Fibroblast of villous mesenchyme (primary cell): ENCODE results near the gene TIAM1. TPM values are rescaled to one million over a fixed set of nuclear protein-coding genes. Genes with fewer than 3 reads are reported as not detected.

Source experiments
- DNase-seq: peaks from one replicate; pipeline ENCODE4 v3.0.0-alpha.2; 2010; ENCODE audit warnings: low read depth
- H3K4me3 ChIP-seq: 2 replicates; pipeline ENCODE4 v1.5.1; 2011; ENCODE audit warnings: low read depth, mild to moderate bottlenecking, low read length
- total RNA-seq: library from RNA; depleted of rRNA; stranded (reverse); fragments of >200 nt; gene quantifications from 2 replicates; pipeline ENCODE4 v1.2.3, GENCODE V29; 2012
- TF ChIP-seq, protein P1 (sequence below): IDR thresholded peaks from 2 replicates; pipeline ENCODE4 v1.5.1; 2012; ENCODE audit warnings: low read depth, mild to moderate bottlenecking, low read length; ENCODE audit not compliant: insufficient read depth

The TIAM1 gene
- total RNA-seq, 1 donor: 0.43 TPM

DNA sequence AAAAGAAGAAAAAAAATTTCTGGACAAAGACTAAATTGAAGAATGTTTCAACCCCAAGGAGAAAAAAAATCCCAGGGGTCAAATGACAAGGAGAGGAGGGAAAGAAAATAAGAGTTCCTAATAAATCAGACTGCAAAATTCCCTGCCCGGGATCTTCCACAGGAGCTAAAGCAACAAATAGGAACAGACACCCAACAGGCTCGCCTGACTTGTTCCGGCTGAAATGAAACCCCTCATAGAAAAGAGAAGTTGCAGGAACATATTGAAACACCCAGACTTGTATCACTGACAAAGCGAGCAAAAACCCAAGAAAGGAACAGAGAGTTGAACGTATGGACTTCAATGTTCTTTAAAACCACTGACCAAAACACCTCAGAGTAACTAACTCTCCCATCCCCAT is 123.0 kb downstream of the TIAM1 start:
- DNase-seq: no peak
- TF ChIP-seq, protein P1, sequence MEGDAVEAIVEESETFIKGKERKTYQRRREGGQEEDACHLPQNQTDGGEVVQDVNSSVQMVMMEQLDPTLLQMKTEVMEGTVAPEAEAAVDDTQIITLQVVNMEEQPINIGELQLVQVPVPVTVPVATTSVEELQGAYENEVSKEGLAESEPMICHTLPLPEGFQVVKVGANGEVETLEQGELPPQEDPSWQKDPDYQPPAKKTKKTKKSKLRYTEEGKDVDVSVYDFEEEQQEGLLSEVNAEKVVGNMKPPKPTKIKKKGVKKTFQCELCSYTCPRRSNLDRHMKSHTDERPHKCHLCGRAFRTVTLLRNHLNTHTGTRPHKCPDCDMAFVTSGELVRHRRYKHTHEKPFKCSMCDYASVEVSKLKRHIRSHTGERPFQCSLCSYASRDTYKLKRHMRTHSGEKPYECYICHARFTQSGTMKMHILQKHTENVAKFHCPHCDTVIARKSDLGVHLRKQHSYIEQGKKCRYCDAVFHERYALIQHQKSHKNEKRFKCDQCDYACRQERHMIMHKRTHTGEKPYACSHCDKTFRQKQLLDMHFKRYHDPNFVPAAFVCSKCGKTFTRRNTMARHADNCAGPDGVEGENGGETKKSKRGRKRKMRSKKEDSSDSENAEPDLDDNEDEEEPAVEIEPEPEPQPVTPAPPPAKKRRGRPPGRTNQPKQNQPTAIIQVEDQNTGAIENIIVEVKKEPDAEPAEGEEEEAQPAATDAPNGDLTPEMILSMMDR: no peak
- no peak overlapping the region for H3K4me3 ChIP-seq

DNA sequence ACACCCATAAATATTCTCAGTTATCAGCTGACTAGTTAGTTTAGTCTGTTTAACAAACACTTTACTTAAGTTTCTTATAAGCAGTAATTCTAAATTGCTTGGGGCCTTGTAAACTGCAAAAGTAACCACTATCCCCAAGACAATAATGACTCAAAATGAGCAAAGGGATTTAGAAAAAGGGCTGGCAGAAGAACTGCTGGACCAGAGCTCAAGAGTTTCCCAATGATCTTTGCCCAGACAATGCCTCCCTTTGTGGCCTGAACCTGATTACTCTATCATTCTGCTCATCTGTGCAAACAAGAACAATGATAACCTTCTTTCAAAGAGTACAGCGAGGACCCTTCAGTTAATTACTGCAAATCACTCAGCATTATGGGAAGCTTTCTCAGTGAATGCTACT is 123.5 kb downstream of the TIAM1 start:
- TF ChIP-seq, protein P1: no peak
- DNase-seq: no peak

DNA sequence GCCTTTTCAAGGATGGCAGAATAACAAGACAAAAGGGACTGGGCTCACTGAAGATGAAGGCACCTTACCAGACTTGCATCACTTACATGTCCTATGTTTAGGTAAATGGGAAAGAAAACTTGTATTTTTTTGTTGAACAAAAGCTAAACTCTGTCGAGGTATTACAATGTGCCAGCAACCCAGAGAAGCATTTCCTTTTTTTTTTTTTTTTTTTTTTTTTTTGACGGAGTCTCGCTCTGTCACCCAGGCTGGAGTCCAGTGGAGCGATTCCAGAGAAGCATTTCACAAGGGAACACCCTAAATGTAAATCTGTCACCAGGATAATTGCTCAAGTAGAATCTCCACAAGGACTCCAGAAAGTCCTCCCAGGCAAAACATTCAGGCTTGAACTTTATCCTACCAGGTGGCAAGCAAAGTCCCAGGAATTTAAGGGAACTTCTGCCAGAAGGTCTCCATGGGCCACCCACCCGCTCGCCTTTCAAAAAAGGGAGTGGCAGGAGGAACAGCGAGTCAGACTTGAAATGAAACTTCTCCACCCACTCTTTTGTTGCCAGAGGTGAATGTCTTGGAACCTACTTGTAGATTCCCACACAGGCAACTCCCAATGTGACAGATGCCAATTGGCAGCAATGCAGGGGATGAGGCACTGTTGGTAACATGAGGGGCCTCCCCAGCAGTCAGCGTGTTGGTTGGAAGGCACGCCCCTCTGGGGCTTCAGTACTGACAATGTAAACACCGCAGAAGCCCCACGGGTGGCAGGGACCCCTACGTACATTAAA is 125.0 kb downstream of the TIAM1 start:
- peak; percentile 32 for DNase-seq
- TF ChIP-seq, protein P1: no peak
- no peak overlapping the region for H3K4me3 ChIP-seq

More for the DNA sequence above, 123.5 kb downstream of the TIAM1 start:
- H3K4me3 ChIP-seq: no peak overlapping the region

DNA sequence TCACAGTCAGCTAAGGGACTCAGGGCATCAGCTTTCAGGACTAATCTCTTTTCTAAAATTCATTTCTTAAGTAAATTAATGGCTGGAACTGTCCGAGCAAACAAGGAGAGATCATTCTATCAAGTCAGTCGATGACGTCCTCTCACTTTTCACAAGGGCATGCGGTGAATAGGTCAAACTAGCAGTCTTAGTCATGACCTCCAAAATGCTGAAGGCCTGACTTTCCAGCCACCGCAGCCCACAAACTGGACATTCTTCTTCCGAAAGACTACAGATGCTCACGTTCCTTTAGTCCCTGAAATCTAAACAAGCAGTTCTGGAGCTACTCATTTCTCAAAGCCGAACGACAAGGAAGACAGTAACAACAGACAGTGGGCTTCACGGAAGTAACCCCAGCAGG is 127.9 kb downstream of the TIAM1 start:
- no peak for DNase-seq
- TF ChIP-seq, protein P1: no peak
- no peak overlapping the region for H3K4me3 ChIP-seq

- DNase-seq: no peak
- TF ChIP-seq, protein P1: no peak
- H3K4me3 ChIP-seq: no peak overlapping the region
Observed at GRCh38 chr21:31213787-31214186, 130.3 kb downstream of the TIAM1 start.

GRCh38 chr21:31211836-31212235 is 132.2 kb downstream of the TIAM1 start:
- no peak for DNase-seq
- no peak overlapping the region for H3K4me3 ChIP-seq
- TF ChIP-seq, protein P1: no peak

DNA sequence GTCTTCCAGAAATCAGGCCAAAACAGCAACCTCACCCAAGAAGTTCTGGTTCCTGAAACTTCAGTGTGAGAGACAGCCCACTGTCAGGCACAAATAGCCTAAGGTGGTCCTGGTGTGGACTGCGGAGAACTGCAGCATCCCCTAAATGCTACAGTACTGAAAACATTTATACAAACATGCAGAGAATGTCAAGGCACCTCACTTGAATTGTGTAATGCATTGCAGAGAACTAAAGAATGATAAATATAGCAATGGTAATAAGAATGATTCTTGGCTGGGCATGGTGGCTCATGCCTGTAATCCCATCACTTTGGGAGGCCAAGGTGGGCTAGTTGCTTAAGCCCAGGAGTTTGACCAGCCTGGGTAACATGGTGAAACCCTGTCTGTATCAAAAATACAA is 138.6 kb downstream of the TIAM1 start:
- DNase-seq: no peak
- TF ChIP-seq, protein P1: no peak
- no peak overlapping the region for H3K4me3 ChIP-seq
